GM18873 (cell line): Measurements from ENCODE around the gene PIK3R5.
"Not testable (repeated sequence)": the region's sequence is repeated elsewhere in the genome, so short reads cannot be mapped to it uniquely, and the experiment has no call there.

ENCODE experiments used
- ATAC-seq: cut with Tn5 transposase; IDR thresholded peaks from one replicate; pipeline ENCODE4 v1.9.1; 2021; ENCODE audit warnings: mild to moderate bottlenecking, moderate library complexity, moderate number of reproducible peaks; ENCODE audit not compliant: unreplicated experiment, low FRiP score

PIK3R5 gene

DNA sequence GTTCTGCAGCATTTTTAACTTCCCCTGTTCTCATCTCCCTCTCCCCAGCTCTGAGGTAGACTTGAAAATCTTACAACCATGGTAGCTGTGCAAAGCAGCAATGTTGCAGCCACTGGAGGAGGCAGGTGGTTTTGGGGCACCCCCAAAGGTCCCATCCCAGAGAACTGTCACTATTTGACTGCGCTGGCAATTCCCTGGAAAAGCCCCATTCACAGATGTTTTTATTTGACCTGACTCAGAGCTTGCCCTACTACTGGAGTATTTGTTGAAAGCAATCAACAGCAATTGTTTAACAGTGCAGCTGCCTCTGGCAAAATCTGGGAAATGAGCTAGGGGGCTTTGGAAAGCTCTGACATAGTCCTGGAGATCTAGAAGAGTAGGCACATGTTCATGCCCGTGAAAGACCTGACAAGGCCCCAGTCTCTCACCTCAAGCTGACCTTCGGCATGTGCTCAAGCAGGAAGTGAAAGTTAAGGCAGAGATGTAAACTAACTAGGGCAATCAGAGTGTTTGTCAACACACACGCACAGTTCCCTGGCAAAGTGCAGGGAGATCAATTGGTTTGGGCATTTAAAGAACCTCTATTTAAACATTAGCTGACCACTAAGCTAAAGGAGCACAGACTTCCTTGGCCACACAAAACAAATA is 19.7 kb upstream of the PIK3R5 start:
- ATAC-seq: no peak

DNA sequence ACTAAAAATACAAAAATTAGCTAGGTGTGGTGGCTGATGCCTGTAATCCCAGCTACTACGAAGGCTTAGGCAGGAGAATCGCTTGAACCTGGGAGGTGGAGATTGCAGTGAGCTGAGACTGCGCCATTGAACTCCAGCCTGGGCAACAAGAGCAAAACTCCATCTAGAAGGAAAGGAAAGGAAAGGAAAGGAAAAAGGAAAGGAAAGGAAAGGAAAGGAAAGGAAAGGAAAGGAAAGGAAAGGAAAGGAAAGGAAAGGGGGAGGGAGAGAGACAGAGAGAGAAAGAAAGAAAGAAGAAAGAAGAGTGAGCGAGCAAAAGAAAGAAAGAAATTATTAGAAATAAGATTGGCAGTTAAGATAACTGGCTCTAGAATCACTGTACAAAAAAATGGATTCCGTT is 18.7 kb upstream of the PIK3R5 start:
- not testable (repeated sequence) for ATAC-seq

DNA sequence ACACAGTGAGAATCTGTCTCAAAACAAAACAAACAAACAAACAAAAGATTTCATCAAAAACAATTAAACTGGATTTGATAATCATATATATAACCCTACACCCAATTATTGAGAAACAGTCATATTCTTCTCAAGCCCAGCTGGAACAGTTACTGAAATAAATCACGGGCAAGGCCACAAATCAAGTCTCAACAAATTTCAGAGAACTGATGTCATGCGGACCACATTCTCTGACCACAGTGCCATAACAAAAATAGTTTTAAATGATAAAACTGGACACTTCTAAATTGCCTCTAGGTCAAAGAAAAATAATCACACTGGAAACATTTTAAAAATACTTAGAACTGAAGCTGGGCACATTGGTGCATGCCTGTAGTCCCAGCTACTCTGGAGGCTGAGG is 15.9 kb upstream of the PIK3R5 start:
- no peak for ATAC-seq

DNA sequence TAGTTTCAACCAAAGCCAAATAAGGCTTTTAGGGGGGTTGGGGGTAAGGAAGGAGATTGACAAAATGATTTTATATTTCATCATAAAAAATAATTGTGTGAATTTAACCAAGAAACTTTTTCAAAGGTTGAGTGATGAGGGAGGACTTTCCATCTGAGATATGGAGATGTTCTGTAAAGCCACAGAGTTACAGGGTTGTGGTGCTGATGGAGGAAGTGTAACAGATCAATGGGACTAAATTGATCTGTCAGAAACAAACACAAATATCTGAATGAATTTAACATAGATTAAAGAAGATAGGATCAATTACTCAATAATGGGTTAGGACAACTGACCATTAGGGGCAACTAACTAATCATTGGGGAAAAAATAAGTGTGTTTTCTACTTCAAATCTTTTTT is 14.2 kb upstream of the PIK3R5 start:
- no peak for ATAC-seq

DNA sequence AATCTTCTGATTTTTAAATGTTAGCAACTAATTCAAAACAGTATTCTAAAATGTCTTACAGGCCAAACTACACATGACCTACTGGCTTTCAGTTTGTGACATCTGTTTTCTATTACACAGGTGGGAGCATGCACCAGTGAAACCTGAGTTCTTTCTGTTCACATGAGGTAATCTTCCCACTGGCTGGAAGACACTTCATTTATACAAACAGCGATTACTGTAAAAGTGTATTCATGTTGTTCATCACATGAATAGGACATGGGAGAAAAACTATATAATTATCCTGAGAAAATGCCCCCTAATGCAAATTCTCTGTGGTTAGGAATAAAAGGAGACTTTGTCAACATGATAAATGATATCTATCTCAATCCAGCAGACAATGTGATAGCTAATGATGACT is 11.1 kb upstream of the PIK3R5 start:
- no peak for ATAC-seq

DNA sequence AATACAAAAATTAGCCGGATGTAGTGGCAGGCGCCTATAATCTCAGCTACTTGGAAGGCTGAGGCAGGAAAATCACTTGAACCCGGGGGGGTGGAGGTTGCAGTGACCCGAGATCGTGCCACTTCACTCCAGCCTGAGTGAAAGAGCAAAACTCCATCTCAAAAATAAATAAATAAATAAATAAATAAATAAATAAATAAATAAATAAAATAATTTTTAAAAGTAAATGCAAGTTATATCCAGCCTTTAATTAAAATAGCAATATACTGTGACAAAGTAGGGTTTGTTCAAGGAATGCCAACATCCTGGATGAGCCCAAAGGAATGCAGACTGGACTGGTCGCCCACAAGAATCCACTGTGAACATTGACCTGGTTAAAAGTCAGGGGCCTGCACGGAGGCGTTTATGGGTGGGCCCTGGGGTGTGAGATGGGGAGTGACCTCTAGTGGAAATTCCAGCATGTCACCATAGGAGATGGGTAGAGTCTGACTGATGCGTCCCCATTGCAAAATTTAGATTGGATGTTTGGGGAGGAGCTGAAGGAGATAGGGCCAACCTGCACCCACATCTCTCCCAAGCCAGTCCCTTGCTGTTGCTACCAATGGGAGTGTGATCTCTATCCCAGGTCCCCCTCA is 9.7 kb upstream of the PIK3R5 start:
- ATAC-seq: no peak

DNA sequence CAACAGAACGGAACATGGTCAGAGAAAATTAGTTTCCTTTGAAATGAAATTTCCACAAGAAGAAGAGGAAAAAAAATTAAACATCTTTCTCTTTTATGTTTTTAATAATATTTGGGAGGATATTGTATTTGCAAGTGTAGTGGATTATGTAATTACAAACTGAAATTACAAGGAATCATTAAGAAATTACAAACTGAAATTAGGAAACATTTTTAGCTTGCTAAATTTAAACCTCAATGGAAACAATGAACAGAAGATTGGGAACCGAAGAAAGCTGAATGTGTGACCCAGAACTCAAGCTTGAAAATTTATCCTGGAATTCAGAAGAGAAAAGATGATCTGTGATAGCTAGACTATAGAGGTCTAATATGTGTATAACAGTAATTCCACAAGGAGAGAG is 4.4 kb upstream of the PIK3R5 start:
- no peak for ATAC-seq

DNA sequence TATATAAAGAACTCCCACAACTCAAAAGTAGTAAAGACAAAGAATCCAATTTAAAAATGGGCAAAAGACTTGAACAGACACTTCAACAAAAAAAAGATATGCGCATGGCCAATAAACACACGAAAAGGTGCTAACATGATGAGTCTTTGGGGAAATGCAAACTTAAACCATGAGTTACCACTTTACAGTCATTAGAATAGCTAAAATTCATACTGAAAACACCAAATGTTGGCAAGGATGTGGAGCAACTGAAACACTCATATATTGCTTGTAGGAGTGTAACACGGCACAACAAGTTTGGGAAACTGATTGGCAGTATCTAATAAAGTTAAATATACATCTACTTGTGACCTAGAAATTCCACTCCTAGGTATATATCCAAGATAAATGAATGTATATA is 3.0 kb upstream of the PIK3R5 start:
- no peak for ATAC-seq

DNA sequence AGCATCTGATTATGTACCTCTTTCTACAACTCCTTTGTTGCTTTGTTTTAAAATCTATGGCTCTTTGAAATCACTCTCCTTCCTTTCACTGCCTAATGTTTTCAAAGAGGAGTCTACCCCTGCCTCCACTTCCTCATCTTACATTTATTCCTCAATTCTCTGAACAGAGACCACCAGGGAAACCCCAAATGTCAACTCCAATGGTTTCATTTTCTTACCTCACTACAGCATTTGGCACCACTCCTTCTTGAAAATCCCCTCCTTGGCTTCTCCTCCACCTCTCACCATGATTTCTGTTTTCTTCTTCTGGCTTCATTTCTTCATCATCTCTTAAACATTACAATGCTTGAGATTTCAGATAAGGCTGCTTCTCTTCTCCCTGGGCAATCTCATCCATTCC is 2.4 kb upstream of the PIK3R5 start:
- ATAC-seq: no peak

DNA sequence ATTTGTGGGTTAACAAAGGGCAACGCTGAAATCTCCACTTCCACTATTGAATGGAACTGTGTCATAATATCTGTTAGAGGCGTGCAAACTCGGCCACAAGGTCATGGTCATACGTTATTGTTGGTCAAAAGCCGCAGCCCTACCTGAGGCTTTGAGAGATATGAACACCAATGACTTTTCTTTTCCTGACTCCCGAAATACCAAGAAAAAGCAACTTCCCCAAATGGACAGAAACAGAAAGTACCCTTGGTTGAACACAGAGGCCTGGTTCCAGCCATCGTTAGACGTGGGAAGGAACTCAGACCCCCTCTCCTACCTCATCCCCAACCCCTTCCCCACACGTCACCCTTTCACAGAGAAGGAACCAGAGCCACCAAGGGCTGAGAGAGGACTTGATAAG is 1.4 kb upstream of the PIK3R5 start:
- ATAC-seq: no peak

DNA sequence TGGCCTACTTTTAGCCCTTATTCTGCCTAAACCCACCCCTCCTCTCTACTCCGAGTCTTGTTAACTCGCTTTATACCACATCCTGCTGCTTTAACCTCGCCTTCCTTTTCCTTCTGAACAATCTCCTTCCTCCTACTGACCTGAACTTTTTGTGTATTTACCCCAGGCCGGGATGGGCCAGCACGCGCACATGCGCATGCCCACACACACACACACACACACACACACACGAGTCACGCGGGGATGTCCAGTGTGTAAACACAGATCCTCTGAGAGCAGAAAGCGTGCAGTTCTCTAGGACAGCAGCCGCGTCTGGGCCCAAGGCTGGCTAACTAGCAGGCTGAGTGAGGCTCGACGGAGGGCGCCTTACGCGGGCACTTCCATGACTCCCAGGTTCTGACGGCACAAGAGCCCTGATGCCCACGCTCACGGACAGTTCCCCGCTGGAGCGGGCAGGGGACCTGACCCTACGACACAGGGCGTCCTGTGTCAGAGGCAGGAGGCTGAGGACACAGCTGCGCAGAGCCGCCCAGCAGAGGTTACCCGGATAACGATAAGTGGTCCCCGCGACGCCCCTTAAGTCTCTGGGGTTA is 610 bp downstream of the PIK3R5 start:
- ATAC-seq: peak; percentile 15

DNA sequence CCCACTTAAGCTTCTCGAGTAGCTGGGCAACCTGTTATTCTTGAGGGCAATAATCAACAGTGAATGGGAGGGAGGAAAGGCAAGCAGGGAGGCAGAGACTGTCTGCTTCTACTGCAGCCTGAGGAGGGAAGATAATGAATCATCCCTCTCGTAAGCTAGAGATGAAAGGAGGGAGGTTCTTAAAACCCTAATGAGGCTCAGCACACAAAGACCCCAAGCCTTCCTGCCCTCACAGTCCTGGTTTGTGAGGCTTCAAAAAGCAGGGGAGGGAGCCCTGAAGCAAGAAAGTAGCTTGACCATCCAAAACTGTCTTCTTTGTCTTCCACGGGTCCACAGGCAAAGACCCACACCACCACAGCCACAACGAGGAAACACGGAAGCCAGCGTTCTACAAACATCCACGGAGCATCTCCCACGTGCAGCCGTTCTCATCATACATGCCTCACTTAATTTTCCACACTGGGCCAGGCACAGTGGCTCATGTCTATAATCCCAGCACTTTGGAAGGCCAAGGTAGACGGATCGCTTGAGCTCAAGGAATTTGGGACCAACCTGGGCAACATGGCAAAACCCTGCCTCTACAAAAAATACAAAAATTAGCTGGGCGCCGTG is 1.8 kb downstream of the PIK3R5 start:
- ATAC-seq: no peak

DNA sequence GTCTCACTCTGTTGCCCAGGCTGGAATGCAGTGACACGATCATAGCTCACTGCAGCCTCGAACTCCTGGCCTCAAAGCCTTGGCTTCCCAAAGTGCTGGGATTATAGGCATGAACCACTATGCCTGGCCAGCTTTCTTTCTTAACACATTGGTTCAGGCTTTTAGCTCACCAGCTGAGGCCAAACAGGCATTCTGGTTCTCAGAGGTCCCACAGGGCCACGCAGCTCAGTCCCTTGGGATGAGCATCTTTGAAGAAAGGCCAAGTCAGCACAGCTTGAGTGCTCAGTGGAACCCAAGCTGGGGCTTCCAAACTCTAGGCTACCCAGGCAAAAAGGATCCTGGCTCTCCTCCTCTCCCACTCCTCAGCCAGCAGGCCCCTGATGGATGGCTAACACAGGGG is 2.5 kb downstream of the PIK3R5 start:
- no peak for ATAC-seq

DNA sequence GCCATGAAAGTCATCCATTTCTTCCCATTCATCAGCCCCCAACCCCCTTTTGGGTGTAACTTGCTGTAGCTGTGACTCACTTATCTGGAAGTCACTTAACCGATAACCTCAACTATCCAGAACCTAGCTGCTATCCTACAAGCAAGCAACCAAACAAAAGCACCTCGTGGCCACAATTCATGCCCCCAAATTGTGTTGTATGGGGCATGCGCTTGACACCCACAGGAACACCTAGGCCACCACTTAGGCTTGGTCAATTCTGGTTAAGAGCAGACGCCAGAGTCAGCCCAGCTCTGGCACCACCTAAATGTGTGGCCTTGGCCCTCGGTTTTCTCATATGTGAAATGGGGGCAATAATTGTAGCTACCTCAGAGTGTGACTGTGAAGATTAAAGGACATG is 3.7 kb downstream of the PIK3R5 start:
- ATAC-seq: no peak

DNA sequence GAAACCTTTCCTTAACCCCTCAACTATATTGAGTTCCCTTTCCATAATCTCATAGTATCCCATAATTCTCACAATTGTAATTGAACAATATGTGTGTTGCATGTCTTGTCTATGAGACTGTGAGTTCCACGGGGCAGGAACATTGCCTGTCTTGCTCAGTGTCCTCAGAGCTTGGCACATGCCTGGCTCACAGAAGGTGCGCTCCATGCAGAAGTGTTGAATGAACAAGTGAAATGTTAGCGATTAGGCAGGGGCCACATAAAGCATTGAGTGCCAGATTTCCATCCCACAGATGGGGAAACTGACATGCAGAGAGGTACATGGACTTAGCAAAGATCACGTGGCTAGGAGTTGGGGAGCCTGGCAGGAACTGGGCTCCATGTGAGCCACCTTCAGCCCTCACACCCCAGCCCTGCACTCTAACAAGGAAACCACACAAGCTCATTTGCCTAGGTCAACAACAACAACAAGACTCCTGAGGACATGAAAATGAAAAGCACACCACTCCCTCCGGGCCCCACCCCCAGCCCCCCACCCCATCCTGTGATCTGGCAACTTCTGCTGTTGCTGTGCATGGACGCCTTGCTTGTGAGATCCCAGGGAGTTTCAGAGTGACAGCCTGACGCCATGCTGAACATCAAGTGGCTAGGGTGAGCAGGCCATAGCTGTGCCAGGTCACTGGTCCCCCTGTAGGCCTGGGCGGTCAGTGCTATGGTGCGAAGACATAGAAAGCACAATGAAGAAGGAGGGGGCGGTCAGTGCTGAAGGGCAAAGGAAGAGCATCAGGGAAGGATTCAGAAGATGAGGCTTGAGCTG is 5.0 kb downstream of the PIK3R5 start:
- no peak for ATAC-seq

DNA sequence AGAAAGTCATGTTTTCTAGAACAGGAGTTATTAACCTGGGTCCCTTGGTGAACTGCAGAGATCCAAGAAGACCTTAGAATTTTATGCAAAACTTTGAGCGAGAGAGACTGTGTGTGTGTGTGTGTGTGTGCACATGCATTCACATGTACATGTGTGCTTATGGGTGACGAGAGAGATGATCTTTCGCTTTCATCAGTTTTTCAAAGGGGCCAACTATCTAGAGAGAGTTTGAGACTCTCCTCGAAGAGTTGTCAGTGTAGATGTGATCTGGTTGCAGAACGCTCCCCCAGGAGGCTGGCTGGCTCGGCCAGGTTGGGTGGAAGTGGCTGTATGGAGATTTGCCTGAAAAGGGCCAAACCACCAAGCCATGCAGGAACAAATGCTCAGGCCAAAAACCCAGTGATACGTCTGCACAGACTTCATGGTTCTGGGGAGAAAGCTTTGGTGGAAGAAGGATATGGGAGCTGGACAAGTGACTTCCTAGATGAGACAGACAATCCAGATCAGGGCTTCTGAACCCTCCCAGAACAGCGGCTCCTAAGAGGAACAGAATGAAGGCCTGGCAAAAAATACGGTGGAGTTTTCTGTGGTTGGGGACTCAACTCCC is 6.1 kb downstream of the PIK3R5 start:
- ATAC-seq: no peak

DNA sequence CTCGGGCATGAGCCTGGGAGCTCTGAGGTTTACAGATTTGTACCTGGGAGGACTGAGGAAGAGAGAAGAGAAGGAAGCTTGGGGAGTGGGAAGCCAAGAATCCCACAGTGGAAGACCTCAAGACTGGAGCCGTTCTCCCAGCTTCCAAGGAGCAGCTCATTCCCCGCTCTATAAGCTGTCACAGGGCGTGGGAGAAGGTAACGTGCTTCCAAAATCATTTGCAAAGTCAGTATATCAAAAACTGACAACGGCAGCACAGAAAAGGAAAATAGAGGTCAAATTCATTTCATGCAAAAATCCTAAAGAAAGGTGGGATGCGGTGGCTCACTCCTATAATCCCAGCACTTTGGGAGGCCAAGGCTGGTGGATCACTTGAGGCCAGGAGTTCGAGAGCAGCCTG is 7.8 kb downstream of the PIK3R5 start:
- no peak for ATAC-seq

DNA sequence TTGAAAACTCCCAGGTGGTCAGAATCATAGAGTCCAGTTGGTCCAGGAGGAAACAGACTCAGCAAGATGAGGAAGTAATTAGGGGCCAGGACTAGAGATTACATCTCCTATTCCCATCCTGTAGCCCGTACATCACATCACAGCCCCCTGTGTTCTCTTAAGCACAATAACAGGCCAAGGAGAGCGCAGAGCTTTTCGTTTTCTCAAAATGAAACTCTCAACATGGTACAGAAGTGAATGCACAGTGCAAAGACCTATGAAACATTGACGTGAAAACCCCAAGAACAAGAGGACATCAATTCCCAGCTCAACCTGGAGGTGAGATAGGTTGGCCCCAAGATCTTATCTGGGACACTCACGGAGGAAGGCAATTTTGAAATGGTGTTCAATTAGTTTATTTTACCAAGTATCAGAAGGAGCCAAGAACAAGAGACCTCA is 9.0 kb downstream of the PIK3R5 start:
- ATAC-seq: no peak

DNA sequence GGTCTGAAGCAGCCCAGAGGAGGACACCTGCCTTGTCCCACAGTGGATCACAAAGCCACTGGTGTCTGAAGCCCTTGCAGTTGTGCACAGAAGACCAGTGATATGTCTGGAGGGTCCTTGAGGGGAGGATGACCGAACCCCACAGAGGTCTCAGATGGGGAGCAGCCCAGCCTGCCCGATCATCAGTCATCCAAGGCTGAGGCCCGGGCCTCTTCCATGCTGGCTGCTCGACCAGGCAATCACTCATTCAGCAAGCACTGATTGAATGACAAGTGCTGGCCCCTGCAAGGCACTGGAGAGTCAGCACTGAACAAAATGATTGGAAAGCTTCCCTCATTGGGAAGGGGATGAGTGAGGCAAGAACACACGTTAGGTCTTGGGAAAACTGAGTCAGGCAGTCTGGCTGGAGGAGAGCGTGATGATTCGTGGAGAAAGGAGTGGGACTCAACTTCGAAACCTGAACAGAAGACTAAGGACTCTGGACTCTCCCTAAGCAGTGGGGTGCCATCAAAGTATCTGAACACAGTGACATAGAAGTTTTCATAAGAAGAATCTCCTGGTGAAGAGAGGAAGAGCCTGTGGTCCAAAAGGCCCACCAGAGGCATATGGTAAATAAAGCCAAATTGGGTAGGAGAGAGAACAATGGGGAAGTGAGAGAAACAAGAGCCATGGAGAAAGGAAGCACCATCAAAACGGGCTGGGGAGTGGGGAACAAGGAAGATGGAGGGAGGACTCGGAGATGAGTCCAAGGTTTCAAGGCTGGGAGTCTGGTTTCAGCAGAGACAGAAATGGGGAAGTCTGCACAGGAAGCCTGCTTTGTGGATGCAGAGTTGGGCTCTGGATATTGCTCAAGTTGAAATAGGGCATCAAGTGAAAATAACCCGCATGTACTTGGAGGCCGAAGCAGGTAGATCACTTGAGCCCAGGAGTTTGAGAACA is 10.2 kb downstream of the PIK3R5 start:
- no peak for ATAC-seq
